Gastroesophageal sphincter (tissue), 3 donors: ENCODE data around the gene CTNNA3.

Source experiments
- CTCF ChIP-seq, 4 experiments: fragments of 200-600 bp in 2 of 4; fragments of 450-650 bp in 2 of 4; sonication (generic) in 1 of 4; IDR thresholded peaks; one replicate each; pipeline ENCODE4 v1.5.1; 2017 to 2019; ENCODE audit warnings: antibody characterized with exemption in 4 of 4, mild to moderate bottlenecking in 2 of 4, moderate library complexity in 2 of 4
- EP300 ChIP-seq: sonication (generic); formaldehyde crosslinking; IDR thresholded peaks from one replicate; pipeline ENCODE4 v1.6.1; 2017; ENCODE audit warnings: antibody characterized with exemption, mild to moderate bottlenecking

DNA sequence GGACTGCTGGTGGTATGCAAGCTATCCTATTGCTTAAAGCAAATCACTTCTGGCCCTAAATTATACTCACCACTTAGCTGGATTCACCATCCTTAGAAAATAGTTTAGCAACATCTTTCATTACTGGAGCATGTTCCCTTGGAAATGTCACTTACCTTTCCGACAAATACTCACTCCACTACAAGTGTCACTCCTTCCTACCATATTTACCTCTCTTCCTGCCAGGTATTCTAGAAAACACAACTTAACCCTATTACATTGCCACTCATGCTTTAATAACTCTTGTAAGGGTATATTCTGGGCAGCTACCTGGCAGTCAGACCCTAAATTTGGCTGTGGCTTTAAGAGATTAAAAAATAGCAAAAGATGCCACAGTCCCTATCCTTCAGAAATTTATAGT, 37.5 kb upstream of the CTNNA3 start:
- no peak for TF ChIP-seq CTCF (IDR thresholded peaks at IDR 0.05)
- TF ChIP-seq EP300, result no peak
